ENCODE results near the gene OR4F15.

OR4F15 gene

GRCh38 chr15:101804941-101805340, 7.1 kb upstream of the OR4F15 start:
- no peak for DNase-seq

- no peak for DNase-seq
Measured at GRCh38 chr15:101805605-101806345, 6.2 kb upstream of the OR4F15 start.

GRCh38 chr15:101807345-101807945, 4.6 kb upstream of the OR4F15 start:
- no peak for DNase-seq

GRCh38 chr15:101808201-101808600, 3.8 kb upstream of the OR4F15 start:
- no peak for DNase-seq

- no peak for DNase-seq
Measured at GRCh38 chr15:101810456-101810855, 1.5 kb upstream of the OR4F15 start.

- DNase-seq, result no peak
Measured at GRCh38 chr15:101810876-101811275, 1.1 kb upstream of the OR4F15 start.

GRCh38 chr15:101813803-101814534, 2.0 kb downstream of the OR4F15 start:
- DNase-seq, result no peak

GRCh38 chr15:101820781-101821180, 8.8 kb downstream of the OR4F15 start:
- no peak for DNase-seq

GRCh38 chr15:101827257-101827656, 15.3 kb downstream of the OR4F15 start:
- DNase-seq, result no peak

GRCh38 chr15:101828774-101829173, 16.8 kb downstream of the OR4F15 start:
- no peak for DNase-seq

- no peak for DNase-seq
Measured at GRCh38 chr15:101841656-101842055, 29.7 kb downstream of the OR4F15 start.

GRCh38 chr15:101844916-101845315, 32.9 kb downstream of the OR4F15 start:
- no peak for DNase-seq

- DNase-seq, result no peak
Measured at GRCh38 chr15:101852356-101852755, 40.4 kb downstream of the OR4F15 start.

All from NCI-H2227 treated with DMSO at 0.1 percent for 48 hours (cell line).